HG03097 (cell line): Measurements from ENCODE around the gene CRYGN.

Source experiments
- ATAC-seq: cut with Tn5 transposase; IDR thresholded peaks from one replicate; pipeline ENCODE4 v1.9.1; 2021; ENCODE audit not compliant: unreplicated experiment, low FRiP score

CRYGN gene

DNA sequence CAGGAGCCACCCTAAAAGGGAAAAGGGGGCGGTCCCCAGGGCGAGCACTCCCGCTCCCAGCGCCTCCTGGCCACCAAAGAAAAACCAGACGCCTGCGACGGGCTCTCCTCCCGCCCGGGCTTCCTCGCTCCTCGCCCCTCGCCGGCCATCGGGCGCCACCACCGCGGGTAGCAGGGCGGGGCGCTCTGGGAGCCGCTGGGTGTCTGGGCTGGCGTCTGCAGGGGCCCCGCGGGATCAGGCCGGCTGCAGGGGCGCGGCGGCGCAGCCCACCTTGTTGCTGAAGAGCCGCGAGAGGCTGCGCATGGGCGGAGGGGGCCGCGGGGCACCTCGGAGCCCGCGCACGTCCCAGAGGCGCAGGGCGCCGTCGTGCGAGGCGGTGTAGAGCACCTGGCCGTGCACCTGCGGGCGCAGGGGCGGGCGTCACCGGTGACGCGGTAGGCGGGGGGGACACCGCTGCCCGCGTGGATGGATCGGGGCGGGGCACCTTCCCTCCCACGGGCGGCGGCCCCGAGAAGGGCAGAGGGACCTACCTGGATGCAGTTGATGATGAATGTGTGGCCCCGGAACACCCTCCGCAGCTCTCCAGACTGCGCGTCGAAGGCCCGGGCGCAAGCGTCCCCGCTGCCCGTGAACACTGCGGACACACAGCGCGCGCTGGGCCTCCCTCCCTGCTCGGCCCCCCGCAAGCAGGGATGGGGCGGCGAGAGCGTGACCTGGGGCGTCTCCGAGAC lies 58.4 kb downstream of the CRYGN start:
- no peak for ATAC-seq

DNA sequence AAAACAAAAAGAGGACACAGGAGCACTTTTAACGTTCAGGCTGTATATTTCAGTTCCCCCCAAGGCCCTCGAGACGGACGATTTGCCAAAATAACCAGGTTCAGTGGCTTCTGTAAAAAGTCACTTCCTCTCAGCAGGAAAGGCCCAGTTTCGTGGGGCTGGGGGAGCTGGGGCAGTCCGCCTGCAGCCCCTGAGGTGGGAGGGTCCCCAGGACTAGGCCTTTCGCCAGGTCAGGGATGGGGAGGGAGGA lies 58.9 kb downstream of the CRYGN start:
- no peak for ATAC-seq

DNA sequence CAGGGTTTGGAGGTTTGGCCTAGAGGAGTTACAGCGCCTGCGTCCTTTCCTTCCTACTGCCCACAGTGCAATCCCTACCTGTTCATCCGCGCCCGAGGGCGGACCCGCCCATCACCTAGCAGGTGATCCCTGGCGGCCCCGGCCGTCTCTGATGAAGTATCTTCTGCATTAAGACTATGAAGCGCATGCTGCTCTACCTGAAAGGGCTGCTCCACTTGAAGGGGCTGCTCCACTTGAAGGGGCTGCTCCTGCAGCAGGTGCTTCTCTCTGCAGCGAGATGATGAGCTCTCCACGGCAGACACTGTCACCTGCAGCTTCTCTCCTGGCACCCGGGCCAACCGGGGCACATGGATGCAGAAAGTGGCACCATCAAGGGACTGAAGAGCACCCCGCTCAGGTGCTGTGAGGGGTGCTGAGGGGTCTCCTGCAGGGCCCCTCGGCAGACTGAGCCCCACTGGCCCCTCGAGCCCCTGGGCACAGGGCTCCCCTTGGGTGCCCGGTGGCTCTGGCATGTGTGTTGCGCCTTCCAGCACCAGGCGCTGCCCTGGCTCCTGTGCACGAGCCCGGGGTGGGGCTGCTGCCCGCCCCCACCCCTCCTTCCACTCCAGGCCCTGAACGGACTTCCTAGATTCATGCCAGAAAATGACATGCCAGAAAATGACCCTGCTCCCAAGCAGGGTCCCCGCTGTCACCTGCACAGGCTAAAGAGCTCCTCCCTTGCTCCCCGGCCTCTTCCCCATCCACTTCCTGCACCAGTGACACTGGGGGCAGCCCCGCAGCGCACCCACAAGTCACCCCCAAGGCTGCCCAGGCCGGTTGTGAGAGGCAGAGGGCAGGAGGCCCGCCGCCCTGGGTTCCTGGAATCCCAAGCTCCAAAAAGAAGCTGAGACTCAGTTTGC lies 59.5 kb downstream of the CRYGN start:
- no peak for ATAC-seq

DNA sequence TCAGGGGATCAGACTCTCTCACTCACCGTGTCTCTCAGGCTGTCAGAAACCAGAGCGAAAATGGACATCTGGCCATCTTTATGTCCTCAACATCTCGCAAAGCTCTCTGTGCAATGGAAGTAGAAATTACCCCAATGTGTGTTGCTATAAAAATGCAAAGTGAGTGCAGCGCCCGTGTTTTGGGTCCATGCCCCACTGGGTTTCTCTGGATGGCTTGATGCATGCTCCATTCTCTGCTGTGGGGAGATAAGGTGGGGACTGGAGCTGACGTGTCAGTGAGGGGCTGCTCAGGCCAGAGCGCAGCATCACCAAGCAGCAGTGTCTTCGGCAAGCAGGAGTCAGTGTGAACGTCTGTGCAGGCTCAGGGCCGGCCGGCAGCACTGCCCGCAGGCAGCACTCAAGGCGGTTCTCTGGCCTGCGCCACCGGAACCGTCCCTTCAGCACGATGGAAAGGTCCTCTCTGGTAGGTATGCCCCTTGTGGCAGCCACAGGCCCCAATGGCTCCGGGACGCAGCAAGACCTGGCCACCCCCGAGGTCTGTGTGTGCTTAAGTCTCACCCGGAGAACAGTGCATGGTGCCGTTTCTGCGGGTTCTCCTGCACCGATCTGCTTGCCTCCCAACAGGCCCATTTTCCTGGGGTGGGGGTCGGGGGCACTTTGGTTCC lies 60.3 kb downstream of the CRYGN start:
- ATAC-seq, result no peak

DNA sequence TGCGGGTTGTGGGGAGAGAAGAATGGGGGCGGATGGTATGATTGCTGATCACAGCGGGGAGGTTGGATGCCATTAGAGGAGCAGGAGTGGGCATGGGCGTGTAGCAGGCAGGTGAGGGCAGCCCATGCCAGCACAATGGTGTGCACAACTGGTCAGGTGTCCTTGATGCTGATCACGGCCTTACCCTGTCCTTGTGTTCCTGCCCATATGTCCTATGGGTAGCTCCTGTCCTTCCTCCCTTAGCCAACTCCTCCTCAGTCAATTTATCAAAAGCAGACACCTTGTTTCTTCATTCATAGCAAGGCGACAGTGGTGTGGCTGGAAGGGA lies 60.8 kb downstream of the CRYGN start:
- ATAC-seq, result no peak
